Left ventricle myocardium superior (tissue), 1 donor: ENCODE data around the gene MAST4. TPM values are rescaled to one million over a fixed set of nuclear protein-coding genes. Genes with fewer than 3 reads are reported as not detected.

ENCODE experiments used
- ATAC-seq: fragments of 200-7000 bp; cut with Tn5 transposase; one replicate; pipeline ENCODE4 v1.9.1; 2020; ENCODE audit warnings: mild to moderate bottlenecking, moderate library complexity
- DNase-seq: peaks from one replicate; pipeline ENCODE4 v3.0.0-alpha.2; 2020
- intact Hi-C: fragments of 100-400 bp; cut with micrococcal nuclease; formaldehyde crosslinking; loops from one replicate; pipeline ENCODE4 v1.11.0; 2022
- total RNA-seq: library from RNA; stranded (reverse); fragmentation: NEBNext Ultra II Directional; extraction: Animal tissue kit (Norgen Biotek cat#: 25700); gene quantifications from one replicate; pipeline ENCODE4 v1.2.1, GENCODE V29; 2021
- donor health status: DM: no; HTN: yes; CAD: no; lungs with severe emphysema.

Gene MAST4
- total RNA-seq, 1 donor from 2014 or later = 51.5 TPM

DNA sequence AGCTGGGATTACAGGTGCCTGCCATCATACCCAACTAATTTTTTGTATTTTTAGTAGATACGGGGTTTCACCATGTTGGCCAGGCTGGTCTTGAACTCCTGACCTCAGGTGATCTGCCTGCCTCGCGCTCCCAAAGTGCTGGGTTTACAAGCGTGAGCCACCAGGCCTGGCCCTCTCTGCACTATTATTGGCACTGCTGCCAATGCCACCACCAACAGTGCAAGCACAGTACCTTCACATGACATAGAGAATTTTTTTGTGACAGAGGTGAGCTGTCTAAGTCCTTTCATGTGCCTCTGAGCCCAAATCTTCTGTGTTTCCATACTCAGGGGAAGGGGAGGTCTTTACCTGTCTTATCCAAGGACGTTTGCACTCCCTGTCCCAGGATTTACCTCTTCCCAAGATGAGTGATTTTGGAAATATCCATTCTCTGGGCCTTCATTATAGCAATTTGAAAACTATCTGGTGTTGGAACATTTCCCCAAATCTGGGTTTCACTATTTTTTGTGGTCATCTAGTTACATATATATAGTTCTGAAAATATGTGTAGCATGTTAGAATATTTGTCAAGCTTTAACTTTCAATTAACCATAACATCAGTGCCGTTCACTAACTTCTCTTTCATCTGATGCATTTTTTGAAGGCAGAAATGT is 605.8 kb downstream of the MAST4 start:
- intact Hi-C loops = loop anchor here (10.0 kb wide), 2 partner anchors 47 to 387 kb away; no protein-coding TSS in a partner anchor
- DNase-seq = no peak
- ATAC-seq = no peak

DNA sequence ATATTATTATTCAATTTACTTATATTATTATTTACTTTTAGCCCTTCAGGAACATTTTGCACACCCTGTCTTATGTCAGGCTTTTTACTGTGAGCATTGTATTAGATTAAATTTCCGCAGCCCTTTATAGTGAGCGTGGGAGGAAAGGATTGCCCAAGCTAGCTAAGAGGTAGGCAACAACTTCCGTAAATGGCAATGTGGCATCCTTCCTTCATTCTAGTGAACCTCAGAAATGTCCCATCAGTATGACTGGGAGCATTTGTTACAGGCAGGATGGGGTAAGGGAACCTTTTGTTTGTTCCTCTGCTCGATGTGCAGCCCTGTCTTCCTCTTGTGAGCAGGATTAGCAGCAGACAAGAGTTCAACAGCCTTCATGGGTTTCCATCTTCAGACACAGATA is 606.6 kb downstream of the MAST4 start:
- intact Hi-C loops = loop anchor here (10.0 kb wide), 2 partner anchors 48 to 388 kb away; no protein-coding TSS in a partner anchor
- DNase-seq (no peak), ATAC-seq (no peak)

- ATAC-seq (no peak), DNase-seq (no peak)
- intact Hi-C loops = loop anchor here (10.0 kb wide), 2 partner anchors 49 to 389 kb away; no protein-coding TSS in a partner anchor
Measured at GRCh38 chr5:67203701-67204074, 607.5 kb downstream of the MAST4 start.

- no peak for ATAC-seq
- DNase-seq = no peak
- intact Hi-C loops = loop anchor here (10.0 kb wide), 2 partner anchors 50 to 390 kb away; no protein-coding TSS in a partner anchor
Measured at GRCh38 chr5:67204821-67205220, 608.6 kb downstream of the MAST4 start.

DNA sequence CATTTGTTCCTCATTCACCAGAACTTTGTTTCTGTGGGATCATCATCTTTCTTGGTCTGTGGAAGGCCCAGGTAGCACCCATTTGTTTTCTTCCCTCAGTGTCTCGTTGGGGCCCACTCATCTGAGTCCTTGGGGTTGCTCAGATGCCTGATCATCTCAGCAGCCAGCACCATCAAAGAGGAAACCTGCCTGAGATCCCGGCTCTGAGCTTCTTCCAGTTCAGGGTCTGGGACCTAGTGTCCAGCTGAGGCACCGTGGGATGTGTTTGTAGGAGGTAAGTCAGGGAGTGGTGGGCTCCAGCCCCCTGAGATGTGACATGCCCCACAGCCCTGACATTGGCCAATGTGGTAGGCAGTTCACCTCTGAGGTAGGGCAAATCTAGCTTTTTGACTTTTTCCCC is 609.8 kb downstream of the MAST4 start:
- no peak for DNase-seq
- intact Hi-C loops = loop anchor here (10.0 kb wide), 2 partner anchors 51 to 391 kb away; no protein-coding TSS in a partner anchor
- ATAC-seq = no peak

- intact Hi-C loops = loop anchor here (10.0 kb wide), 2 partner anchors 52 to 392 kb away; no protein-coding TSS in a partner anchor
- no peak for ATAC-seq
Measured at GRCh38 chr5:67206461-67206860, 610.3 kb downstream of the MAST4 start.

DNA sequence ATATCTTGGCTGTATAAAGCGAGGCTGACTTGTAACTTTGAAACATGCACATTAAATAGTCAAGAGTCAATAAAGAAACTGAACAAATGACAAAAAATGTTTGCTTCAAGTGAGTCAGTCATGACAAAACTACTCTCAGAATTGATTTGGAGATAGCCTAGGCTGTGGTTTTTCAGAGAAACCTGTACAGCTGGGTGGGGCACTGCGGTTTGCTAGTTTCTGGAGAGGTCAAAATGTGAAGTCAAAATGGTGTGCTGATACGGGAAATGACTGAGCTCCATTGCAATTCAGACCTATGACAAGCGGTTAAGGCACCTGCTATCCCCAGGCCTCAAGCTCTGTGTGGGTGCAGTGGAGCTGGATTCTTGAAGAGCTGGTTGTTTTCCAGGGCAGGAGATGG is 610.7 kb downstream of the MAST4 start:
- DNase-seq = no peak
- ATAC-seq = no peak
- intact Hi-C loops = loop anchor here (10.0 kb wide), 2 partner anchors 52 to 392 kb away; no protein-coding TSS in a partner anchor

More at GRCh38 chr5:67206461-67206860, 610.3 kb downstream of the MAST4 start:
- no peak for DNase-seq

GRCh38 chr5:67208403-67208802 is 612.2 kb downstream of the MAST4 start:
- DNase-seq = no peak
- ATAC-seq = no peak
- intact Hi-C loops = loop anchor here (10.0 kb wide), 2 partner anchors 54 to 394 kb away; no protein-coding TSS in a partner anchor

DNA sequence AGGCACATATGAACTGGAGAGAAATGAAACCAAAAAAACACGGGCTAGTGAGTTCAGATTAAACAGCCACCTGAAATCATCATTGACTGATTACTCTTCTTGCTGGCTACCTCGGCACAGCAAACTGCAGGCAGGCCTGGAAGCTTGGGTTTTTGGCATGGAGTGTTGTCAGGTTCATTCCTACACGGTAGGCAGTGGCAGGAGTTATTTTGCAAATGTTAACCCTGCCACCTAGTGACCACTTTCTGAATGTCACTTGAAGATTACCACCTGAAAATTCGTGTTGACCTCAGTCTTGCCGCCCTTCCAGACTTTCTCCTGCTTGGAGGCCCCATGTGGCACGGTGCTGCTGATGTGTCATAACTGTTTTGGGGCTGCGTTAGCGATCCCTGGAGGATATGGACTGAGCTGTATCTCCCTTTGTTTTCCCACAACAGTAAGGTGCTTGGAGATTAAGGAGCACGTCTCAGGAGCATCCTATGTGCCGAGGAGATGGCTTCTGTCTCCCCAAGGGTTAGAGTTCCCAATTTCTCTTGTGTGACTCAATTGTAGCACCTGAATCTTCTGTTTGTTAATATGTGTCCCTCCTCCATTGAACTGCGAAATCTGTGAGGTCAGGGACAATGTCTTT is 613.1 kb downstream of the MAST4 start:
- intact Hi-C loops = loop anchor here (10.0 kb wide), 2 partner anchors 54 to 394 kb away; no protein-coding TSS in a partner anchor
- peak; percentile 79 for ATAC-seq
- DNase-seq = no peak

DNA sequence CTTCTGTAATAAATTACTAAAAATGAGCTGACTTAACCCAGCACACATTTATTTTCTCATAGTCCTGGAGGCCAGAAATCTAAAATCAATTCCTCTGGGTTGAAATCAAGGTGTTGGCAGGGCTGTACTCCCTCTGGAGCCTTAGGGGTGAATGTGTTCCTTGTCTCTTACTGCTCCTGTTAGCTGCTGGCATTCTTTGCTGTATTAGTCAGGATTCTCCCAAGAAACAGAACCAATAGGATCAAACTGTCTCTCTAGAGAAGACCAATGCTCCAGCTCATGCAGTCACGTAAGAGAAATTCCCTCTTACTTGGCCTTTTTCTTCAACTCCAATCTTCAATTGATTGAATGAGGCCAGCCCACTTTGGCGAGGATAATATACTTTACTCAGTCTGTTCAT is 615.7 kb downstream of the MAST4 start:
- intact Hi-C loops = no loop called here
- ATAC-seq = no peak
- no peak for DNase-seq

- intact Hi-C loops = no loop called here
- no peak for DNase-seq
- ATAC-seq = no peak
Measured at GRCh38 chr5:67214036-67214435, 617.8 kb downstream of the MAST4 start.

GRCh38 chr5:67214707-67215447 is 618.7 kb downstream of the MAST4 start:
- DNase-seq = no peak
- intact Hi-C loops = no loop called here

DNA sequence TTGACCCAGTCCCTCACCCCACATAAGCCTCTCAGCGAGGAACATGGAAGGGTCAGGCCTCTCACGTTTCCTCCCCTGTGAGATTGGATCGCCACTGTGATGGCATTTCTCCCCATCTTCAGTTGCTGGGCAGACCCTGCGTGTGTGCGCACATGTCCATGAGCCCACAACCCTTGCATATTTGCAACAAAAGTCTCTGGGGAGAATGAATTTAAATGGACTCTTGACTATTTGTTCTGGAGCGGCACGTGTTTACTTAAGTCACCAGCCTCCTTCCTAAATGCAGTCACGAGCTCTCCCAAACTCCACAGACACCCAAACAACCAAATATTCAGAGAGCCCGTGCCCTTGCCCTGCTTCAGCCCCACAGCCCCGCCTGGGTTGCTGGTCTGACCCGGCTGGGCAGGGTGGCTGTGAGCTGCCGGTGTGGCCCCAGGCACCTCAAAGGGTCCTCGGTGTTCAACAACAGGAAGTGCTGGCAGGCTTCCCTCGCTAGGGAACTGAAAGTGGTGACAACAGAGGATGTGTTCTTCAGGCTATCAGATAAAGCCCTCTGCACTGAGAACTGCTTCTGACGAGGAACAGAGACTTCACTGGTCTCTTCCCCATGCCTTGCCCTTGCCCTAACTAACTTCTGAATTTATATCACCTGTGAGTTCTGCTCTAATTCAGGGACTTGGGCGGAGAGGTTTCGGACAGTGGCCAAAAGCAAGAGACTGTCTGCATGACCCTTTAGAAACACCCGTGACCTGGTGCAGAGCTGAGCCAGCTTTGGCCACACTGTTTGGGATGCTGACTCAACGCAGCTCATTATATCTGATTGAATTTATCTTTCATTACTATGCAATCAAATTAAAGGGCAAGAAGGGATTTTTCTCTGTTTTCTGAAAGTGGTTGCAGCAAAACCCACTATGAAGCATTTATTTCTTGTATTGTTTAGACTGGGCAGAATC is 619.6 kb downstream of the MAST4 start:
- intact Hi-C loops = no loop called here
- DNase-seq = peak; percentile 94
- ATAC-seq = peak; percentile 95

More at GRCh38 chr5:67214707-67215447, 618.7 kb downstream of the MAST4 start:
- ATAC-seq = peak; percentile 52

DNA sequence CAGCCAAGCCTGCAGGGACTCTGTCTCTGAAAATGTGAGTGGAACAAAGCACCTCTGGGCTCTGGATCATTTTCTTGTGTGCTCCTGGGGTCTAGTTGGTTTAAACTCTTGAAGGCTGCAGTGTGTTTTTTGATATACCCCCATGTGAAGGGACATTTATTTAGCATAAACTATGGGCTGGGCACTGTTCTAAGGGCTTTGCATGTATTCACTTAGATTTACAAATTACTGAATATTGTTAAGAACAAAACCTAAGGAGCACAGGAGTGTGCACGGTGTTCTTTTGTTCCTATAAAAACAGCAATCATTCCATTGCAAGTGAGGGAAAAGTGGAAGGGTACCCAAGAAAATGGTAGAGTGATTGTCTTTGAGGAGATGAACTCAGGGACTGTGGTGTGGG is 620.4 kb downstream of the MAST4 start:
- DNase-seq (no peak), ATAC-seq (no peak)
- intact Hi-C loops = no loop called here
